SK-N-SH treated with all-trans-retinoic acid at 6 μM for 48 hours (cell line): Measurements from ENCODE around the gene SARS1.

ENCODE experiments used
- ATAC-seq: fragments of 200-7000 bp; cut with Tn5 transposase; 3 replicates; pipeline ENCODE4 v1.9.1; 2020; ENCODE audit warnings: mild to moderate bottlenecking, moderate library complexity
- ARNTL ChIP-seq: fragments of 450-650 bp; formaldehyde crosslinking; IDR thresholded peaks from 2 replicates; pipeline ENCODE4 v1.5.0; 2020; ENCODE audit warnings: low read depth, mild to moderate bottlenecking, moderate library complexity, borderline replicate concordance
- BACH2 ChIP-seq: fragments of 250-450 bp; sonication (Bioruptor Pico); IDR thresholded peaks from 2 replicates; pipeline ENCODE4 v1.9.0; 2021; ENCODE audit warnings: mild to moderate bottlenecking, borderline replicate concordance
- CSDC2 ChIP-seq: fragments of 250-450 bp; sonication (Bioruptor Pico); IDR thresholded peaks from 2 replicates; pipeline ENCODE4 v1.5.0; 2020; ENCODE audit warnings: mild to moderate bottlenecking, moderate library complexity
- ESRRG ChIP-seq: fragments of 250-450 bp; sonication (Bioruptor Pico); IDR thresholded peaks from 2 replicates; pipeline ENCODE4 v1.6.1; 2021; ENCODE audit warnings: mild to moderate bottlenecking
- GLIS3 ChIP-seq: fragments of 250-450 bp; sonication (Bioruptor Pico); IDR thresholded peaks from 2 replicates; pipeline ENCODE4 v1.5.0; 2020; ENCODE audit warnings: mild to moderate bottlenecking, moderate library complexity
- ISL1 ChIP-seq: fragments of 250-450 bp; sonication (Bioruptor Pico); IDR thresholded peaks from 2 replicates; pipeline ENCODE4 v2.1.2; 2022; ENCODE audit warnings: mild to moderate bottlenecking, moderate library complexity
- OSR1 ChIP-seq: fragments of 250-450 bp; sonication (Bioruptor Pico); IDR thresholded peaks from 2 replicates; pipeline ENCODE4 v1.8.0; 2022; ENCODE audit warnings: moderate library complexity, mild to moderate bottlenecking, inconsistent platforms
- PATZ1 ChIP-seq: fragments of 250-450 bp; sonication (Bioruptor Pico); IDR thresholded peaks from 2 replicates; pipeline ENCODE4 v1.8.0; 2020; ENCODE audit warnings: mild to moderate bottlenecking, moderate library complexity, borderline replicate concordance
- POU6F1 ChIP-seq: fragments of 250-450 bp; sonication (Bioruptor Pico); IDR thresholded peaks from 2 replicates; pipeline ENCODE4 v1.8.0; 2021; ENCODE audit warnings: low read depth, mild to moderate bottlenecking, moderate library complexity, borderline replicate concordance
- PPARA ChIP-seq: fragments of 250-450 bp; sonication (Bioruptor Pico); IDR thresholded peaks from 2 replicates; pipeline ENCODE4 v1.5.0; 2020; ENCODE audit warnings: mild to moderate bottlenecking, borderline replicate concordance
- SNAI2 ChIP-seq: fragments of 250-450 bp; sonication (Bioruptor Pico); IDR thresholded peaks from 2 replicates; pipeline ENCODE4 v1.5.0; 2020; ENCODE audit warnings: mild to moderate bottlenecking, moderate library complexity
- TCF4 ChIP-seq: fragments of 250-450 bp; sonication (Bioruptor Pico); IDR thresholded peaks from 2 replicates; pipeline ENCODE4 v1.8.0; 2021; ENCODE audit warnings: mild to moderate bottlenecking, moderate library complexity, borderline replicate concordance
- TOX ChIP-seq: fragments of 250-450 bp; sonication (Bioruptor Pico); IDR thresholded peaks from 2 replicates; pipeline ENCODE4 v1.8.0; 2021; ENCODE audit warnings: mild to moderate bottlenecking, moderate library complexity, borderline replicate concordance
- TSHZ2 ChIP-seq: fragments of 250-450 bp; sonication (Bioruptor Pico); IDR thresholded peaks from 2 replicates; pipeline ENCODE4 v1.5.0; 2020; ENCODE audit warnings: mild to moderate bottlenecking, moderate library complexity
- ZC3H10 ChIP-seq: fragments of 250-450 bp; sonication (Bioruptor Pico); IDR thresholded peaks from 2 replicates; pipeline ENCODE4 v1.5.1; 2021; ENCODE audit warnings: mild to moderate bottlenecking, moderate library complexity
- ZFP3 ChIP-seq: fragments of 250-450 bp; sonication (Bioruptor Pico); IDR thresholded peaks from 2 replicates; pipeline ENCODE4 v1.5.0; 2020; ENCODE audit warnings: mild to moderate bottlenecking, moderate library complexity
- ZFP30 ChIP-seq: fragments of 450-650 bp; formaldehyde crosslinking; IDR thresholded peaks from 2 replicates; pipeline ENCODE4 v1.5.0; 2022; ENCODE audit warnings: mild to moderate bottlenecking, moderate library complexity
- ZNF70 ChIP-seq: fragments of 450-650 bp; formaldehyde crosslinking; IDR thresholded peaks from 2 replicates; pipeline ENCODE4 v1.5.0; 2020; ENCODE audit warnings: mild to moderate bottlenecking, moderate library complexity
- ZNF8 ChIP-seq: fragments of 450-650 bp; formaldehyde crosslinking; IDR thresholded peaks from 2 replicates; pipeline ENCODE4 v1.5.0; 2020; ENCODE audit warnings: mild to moderate bottlenecking, moderate library complexity
- TF ChIP-seq, protein P1 (sequence below): fragments of 250-450 bp; sonication (Bioruptor Pico); IDR thresholded peaks from 2 replicates; pipeline ENCODE4 v1.5.1; 2020; ENCODE audit warnings: low read depth, mild to moderate bottlenecking, moderate library complexity
- TF ChIP-seq, protein P2 (sequence below): fragments of 250-450 bp; sonication (Bioruptor Pico); IDR thresholded peaks from 2 replicates; pipeline ENCODE4 v1.5.1; 2021; ENCODE audit warnings: mild to moderate bottlenecking, moderate library complexity

The SARS1 gene

GRCh38 chr1:109239409-109240068, 25.8 kb downstream of the SARS1 start:
- TF ChIP-seq ESRRG (CRISPR knock-in tag) (no peak), ZFP3 (no peak), ZNF8 (CRISPR knock-in tag) (no peak), BACH2 (CRISPR knock-in tag) (no peak), ISL1 (CRISPR knock-in tag) (no peak), ZFP30 (no peak)
- ATAC-seq = peak; percentile 78

GRCh38 chr1:109240158-109241152, 26.7 kb downstream of the SARS1 start:
- ATAC-seq = peak; percentile 59
- TF ChIP-seq ZFP30 (no peak), TSHZ2 (CRISPR knock-in tag) (no peak), ISL1 (CRISPR knock-in tag) (no peak), ZNF8 (CRISPR knock-in tag) (no peak), SNAI2 (CRISPR knock-in tag) (no peak), PPARA (CRISPR knock-in tag) (no peak), OSR1 (no peak), CSDC2 (CRISPR knock-in tag) (no peak), BACH2 (CRISPR knock-in tag) (no peak), GLIS3 (CRISPR knock-in tag) (no peak), ZFP3 (no peak), ZC3H10 (no peak), ARNTL (CRISPR knock-in tag) (no peak), TCF4 (CRISPR knock-in tag) (no peak), TOX (CRISPR knock-in tag) (no peak)

DNA sequence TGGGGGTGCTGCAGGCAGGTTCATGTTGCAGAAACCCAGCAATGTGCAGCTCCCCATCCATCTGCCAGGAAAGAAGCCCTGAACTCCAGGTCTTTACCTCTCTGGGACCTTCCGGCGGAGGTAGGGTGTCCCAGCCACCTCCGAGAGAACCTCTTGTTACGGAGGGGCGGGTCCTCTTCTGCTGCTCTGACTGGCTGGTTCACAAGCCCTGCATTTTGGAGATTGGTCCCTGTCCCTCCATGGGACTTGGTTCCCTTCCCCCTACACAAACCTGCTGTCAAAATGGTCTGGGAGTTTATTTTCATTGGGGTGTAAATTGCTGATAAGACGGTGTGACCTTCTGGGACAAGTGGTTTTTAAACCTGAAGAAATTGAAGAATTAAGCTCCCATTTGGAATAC, 27.6 kb downstream of the SARS1 start:
- no peak for ATAC-seq
- TF ChIP-seq TOX (CRISPR knock-in tag) (no peak), ZFP3 (no peak)

DNA sequence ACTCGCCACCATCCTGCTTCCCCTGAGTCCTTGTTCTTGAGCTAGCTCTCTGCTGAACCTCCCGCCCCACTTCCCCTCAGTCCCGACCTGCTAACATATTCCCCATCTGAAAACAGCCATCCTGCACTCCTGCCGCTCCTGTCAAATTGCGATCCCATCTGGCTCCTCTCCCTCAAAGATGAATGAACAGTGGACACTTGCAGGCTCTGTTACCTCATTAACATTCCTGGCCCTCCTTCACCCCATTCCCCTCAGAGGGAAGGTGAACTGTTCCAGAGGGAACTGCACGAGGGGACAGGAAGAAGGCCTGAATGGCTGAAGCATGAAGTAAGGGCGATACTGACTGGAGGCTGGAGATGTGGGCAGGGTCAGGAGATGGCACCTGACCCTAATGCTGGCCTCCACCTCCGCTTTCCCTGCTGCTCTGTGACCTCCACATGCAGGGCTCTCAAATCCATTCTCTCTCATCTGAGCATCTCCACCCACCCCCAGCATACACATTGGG, 28.2 kb downstream of the SARS1 start:
- no peak for ATAC-seq
- TF ChIP-seq SNAI2 (CRISPR knock-in tag) (no peak), PPARA (CRISPR knock-in tag) (no peak), GLIS3 (CRISPR knock-in tag) (no peak), ZNF8 (CRISPR knock-in tag) (no peak), POU6F1 (CRISPR knock-in tag) (no peak), ZNF70 (CRISPR knock-in tag) (no peak), ZFP3 (no peak), OSR1 (no peak), ZC3H10 (no peak), BACH2 (CRISPR knock-in tag) (no peak), TSHZ2 (CRISPR knock-in tag) (no peak), ESRRG (CRISPR knock-in tag) (no peak), ARNTL (CRISPR knock-in tag) (no peak), PATZ1 (CRISPR knock-in tag) (no peak)
- TF ChIP-seq, protein P1, sequence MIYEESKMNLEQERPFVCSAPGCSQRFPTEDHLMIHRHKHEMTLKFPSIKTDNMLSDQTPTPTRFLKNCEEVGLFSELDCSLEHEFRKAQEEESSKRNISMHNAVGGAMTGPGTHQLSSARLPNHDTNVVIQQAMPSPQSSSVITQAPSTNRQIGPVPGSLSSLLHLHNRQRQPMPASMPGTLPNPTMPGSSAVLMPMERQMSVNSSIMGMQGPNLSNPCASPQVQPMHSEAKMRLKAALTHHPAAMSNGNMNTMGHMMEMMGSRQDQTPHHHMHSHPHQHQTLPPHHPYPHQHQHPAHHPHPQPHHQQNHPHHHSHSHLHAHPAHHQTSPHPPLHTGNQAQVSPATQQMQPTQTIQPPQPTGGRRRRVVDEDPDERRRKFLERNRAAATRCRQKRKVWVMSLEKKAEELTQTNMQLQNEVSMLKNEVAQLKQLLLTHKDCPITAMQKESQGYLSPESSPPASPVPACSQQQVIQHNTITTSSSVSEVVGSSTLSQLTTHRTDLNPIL (CRISPR knock-in tag) = no peak
- TF ChIP-seq, protein P2, sequence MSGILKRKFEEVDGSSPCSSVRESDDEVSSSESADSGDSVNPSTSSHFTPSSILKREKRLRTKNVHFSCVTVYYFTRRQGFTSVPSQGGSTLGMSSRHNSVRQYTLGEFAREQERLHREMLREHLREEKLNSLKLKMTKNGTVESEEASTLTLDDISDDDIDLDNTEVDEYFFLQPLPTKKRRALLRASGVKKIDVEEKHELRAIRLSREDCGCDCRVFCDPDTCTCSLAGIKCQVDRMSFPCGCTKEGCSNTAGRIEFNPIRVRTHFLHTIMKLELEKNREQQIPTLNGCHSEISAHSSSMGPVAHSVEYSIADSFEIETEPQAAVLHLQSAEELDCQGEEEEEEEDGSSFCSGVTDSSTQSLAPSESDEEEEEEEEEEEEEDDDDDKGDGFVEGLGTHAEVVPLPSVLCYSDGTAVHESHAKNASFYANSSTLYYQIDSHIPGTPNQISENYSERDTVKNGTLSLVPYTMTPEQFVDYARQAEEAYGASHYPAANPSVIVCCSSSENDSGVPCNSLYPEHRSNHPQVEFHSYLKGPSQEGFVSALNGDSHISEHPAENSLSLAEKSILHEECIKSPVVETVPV (CRISPR knock-in tag) = no peak
